Kidney (tissue), 14 donors: ENCODE measurements around the gene SPEF1. TPM values are rescaled to one million over a fixed set of nuclear protein-coding genes. Genes with fewer than 3 reads are reported as not detected.

ENCODE experiments used
- DNase-seq, 5 donors: peaks; one replicate each; pipeline ENCODE4 v3.0.0-alpha.2; 2013 to 2020
- FAIRE-seq: peaks from 2 replicates; lab custom pipeline; 2012; peaks lifted over from hg19 to GRCh38; lab: Jason Lieb, UNC
- H3K27ac ChIP-seq, 2 donors: one replicate each; pipeline ENCODE4 v1.7.0; 2013; ENCODE audit warnings: low read depth in 2 of 2, low read length in 2 of 2, inconsistent platforms in 1 of 2
- H3K27me3 ChIP-seq: one replicate; pipeline ENCODE4 v1.7.1; 2013; ENCODE audit warnings: low read length, inconsistent platforms; ENCODE audit not compliant: control insufficient read depth, insufficient read depth
- H3K36me3 ChIP-seq, 3 donors: one replicate each; pipeline versions ENCODE4 v1.7.0 to v1.7.1; 2013; ENCODE audit warnings: low read length in 3 of 3, control low read depth in 1 of 3, inconsistent platforms in 1 of 3; ENCODE audit not compliant: insufficient read depth in 3 of 3, control insufficient read depth in 2 of 3
- H3K4me1 ChIP-seq, 3 donors: one replicate each; pipeline versions ENCODE4 v1.7.0 to v1.7.1; 2013; ENCODE audit warnings: low read length in 3 of 3, inconsistent platforms in 1 of 3, low read depth in 1 of 3; ENCODE audit not compliant: control insufficient read depth in 2 of 3, insufficient read depth in 2 of 3
- H3K4me3 ChIP-seq, 3 donors: one replicate each; pipeline versions ENCODE4 v1.7.0 to v1.8.1; 2013; ENCODE audit warnings: low read length in 3 of 3, control low read depth in 1 of 3, inconsistent platforms in 1 of 3
- H3K9ac ChIP-seq, 3 donors: one replicate each; pipeline versions ENCODE4 v1.7.0 to v1.7.1; 2013; ENCODE audit warnings: low read length in 3 of 3, control low read depth in 1 of 3, inconsistent platforms in 1 of 3
- H3K9me3 ChIP-seq, 3 donors: one replicate each; pipeline versions ENCODE4 v1.7.0 to v1.7.1; 2013; ENCODE audit warnings: low read length in 3 of 3, control low read depth in 1 of 3, inconsistent platforms in 1 of 3; ENCODE audit not compliant: control insufficient read depth in 2 of 3, insufficient read depth in 1 of 3
- CTCF ChIP-seq: IDR thresholded peaks from 3 replicates; pipeline ENCODE4 v1.5.1; 2012; ENCODE audit warnings: mild to moderate bottlenecking, moderate library complexity, borderline replicate concordance; ENCODE audit not compliant: insufficient read depth; ENCODE audit errors: extremely low read depth
- intact Hi-C: fragments of 100-400 bp; cut with DNase I; formaldehyde crosslinking; loops from one replicate; pipeline ENCODE4 v1.11.1; 2022
- polyA plus RNA-seq: library from polyadenylated mRNA; stranded (reverse); fragments of 350-450 nt; fragmentation: Illumina TruSeq; extraction: RNeasy Lipid Tissue Mini Kit (QIAGEN cat#74804); gene quantifications from one replicate; pipeline ENCODE4 v1.2.3, GENCODE V29; 2014; ENCODE audit warnings: low read depth, low replicate concordance; ENCODE audit not compliant: insufficient read depth
- total RNA-seq: library from RNA; stranded (reverse); fragmentation: NEBNext Ultra II Directional; extraction: Animal tissue kit (Norgen Biotek cat#: 25700); gene quantifications from one replicate; pipeline ENCODE4 v1.2.1, GENCODE V29; 2021
- donor health status: control.
- donor health status: control.
- donor health status: control.
- donor health status: control.
- donor health status: control.
- donor health status: DM: yes; HTN: yes; CAD: no.
- donor health status: Normal renal cell carcinoma (clear cell type).

The SPEF1 gene
- total and polyA plus RNA-seq, 2 donors from 2014 or later, result 3.4 to 3.8 TPM

- Histone ChIP-seq H3K9me3 (no peaks in the 10 kb centered on the region), H3K27me3 (no peaks in the 10 kb centered on the region), H3K27ac (no peak overlapping the region), H3K4me1 (peaks cover 0 to 19% (median 6%) of the 10 kb centered on the region in 3 donors), H3K9ac (no peak overlapping the region), H3K4me3 (no peak overlapping the region), H3K36me3 (no peaks in the 10 kb centered on the region)
- intact Hi-C loops, result no loop called here
- no peak for TF ChIP-seq CTCF
- DNase-seq (no peak), FAIRE-seq (no peak)
Measured at GRCh38 chr20:3813848-3814581, 32.8 kb upstream of the SPEF1 start.

- H3K27ac ChIP-seq, result no peak overlapping the region
Measured at GRCh38 chr20:3812975-3813847, 32.0 kb upstream of the SPEF1 start.

GRCh38 chr20:3812259-3812681 is 31.0 kb upstream of the SPEF1 start:
- no peaks in the 10 kb centered on the region for H3K27me3 ChIP-seq
- no peaks in the 10 kb centered on the region for H3K36me3 ChIP-seq
- H3K4me1 ChIP-seq, result peaks cover 0 to 26% (median 18%) of the 10 kb centered on the region in 3 donors
- DNase-seq (no peak), FAIRE-seq (no peak)
- peak overlapping the region in 2 of 3 donors; percentile 10 to 68 for H3K9ac ChIP-seq
- intact Hi-C loops, result no loop called here
- H3K4me3 ChIP-seq, result peak overlapping the region in 1 of 3 donors; percentile 52
- no peaks in the 10 kb centered on the region for H3K9me3 ChIP-seq
- TF ChIP-seq CTCF, result no peak
- peak overlapping the region; percentile 92 to 94 for H3K27ac ChIP-seq

More at GRCh38 chr20:3812975-3813847, 32.0 kb upstream of the SPEF1 start:
- H3K36me3 ChIP-seq, result no peaks in the 10 kb centered on the region
- no peak overlapping the region for H3K9ac ChIP-seq
- TF ChIP-seq CTCF, result no peak
- intact Hi-C loops, result no loop called here
- H3K27me3 ChIP-seq, result no peaks in the 10 kb centered on the region
- no peaks in the 10 kb centered on the region for H3K9me3 ChIP-seq
- H3K4me3 ChIP-seq, result no peak overlapping the region
- FAIRE-seq (no peak), DNase-seq (no peak)
- peaks cover 0 to 17% (median 9%) of the 10 kb centered on the region in 3 donors for H3K4me1 ChIP-seq
